Right atrium auricular region (tissue), 2 donors: ENCODE results near the gene NRG2. TPM values are rescaled to one million over a fixed set of nuclear protein-coding genes. Genes with fewer than 3 reads are reported as not detected.

Experiments
- DNase-seq: peaks from one replicate; pipeline ENCODE4 v3.0.0-alpha.2; 2019; ENCODE audit warnings: low spot score
- H3K27ac ChIP-seq, 2 donors: fragments of 200-600 bp; sonication (generic); 1 replicate in 1 of 2; 2 replicates in 1 of 2; pipeline ENCODE4 v1.5.1; 2016 to 2019
- H3K27me3 ChIP-seq, 2 donors: fragments of 200-600 bp; sonication (generic); one replicate each; pipeline versions ENCODE4 v1.5.1 to v1.6.0; 2017 to 2019
- H3K36me3 ChIP-seq: fragments of 200-600 bp; sonication (generic); one replicate; pipeline ENCODE4 v1.5.1; 2016
- H3K4me1 ChIP-seq, 2 donors: fragments of 200-600 bp; sonication (generic); one replicate each; pipeline versions ENCODE4 v1.5.1 to v1.6.0; 2017 to 2019
- H3K4me3 ChIP-seq, 2 donors: fragments of 200-600 bp; sonication (generic); 1 replicate in 1 of 2; 2 replicates in 1 of 2; pipeline ENCODE4 v1.5.1; 2017 to 2019; ENCODE audit warnings: mild to moderate bottlenecking in 1 of 2, moderate library complexity in 1 of 2
- H3K9me3 ChIP-seq, 2 donors: fragments of 200-600 bp; sonication (generic); one replicate each; pipeline ENCODE4 v1.5.1; 2019
- total RNA-seq, 2 donors: library from RNA; depleted of rRNA; stranded (reverse); fragments of >200 nt; gene quantifications; one replicate each; pipeline ENCODE4 v1.1.0, GENCODE V29; 2016
- TF ChIP-seq, protein P1 (sequence below), 2 donors: fragments of 200-600 bp; sonication (generic); IDR thresholded peaks; one replicate each; pipeline ENCODE4 v1.5.1; 2019; ENCODE audit warnings: antibody characterized with exemption in 2 of 2

NRG2 gene
- total RNA-seq, 2 donors from 2014 or later = 1.8 to 1.9 TPM

DNA sequence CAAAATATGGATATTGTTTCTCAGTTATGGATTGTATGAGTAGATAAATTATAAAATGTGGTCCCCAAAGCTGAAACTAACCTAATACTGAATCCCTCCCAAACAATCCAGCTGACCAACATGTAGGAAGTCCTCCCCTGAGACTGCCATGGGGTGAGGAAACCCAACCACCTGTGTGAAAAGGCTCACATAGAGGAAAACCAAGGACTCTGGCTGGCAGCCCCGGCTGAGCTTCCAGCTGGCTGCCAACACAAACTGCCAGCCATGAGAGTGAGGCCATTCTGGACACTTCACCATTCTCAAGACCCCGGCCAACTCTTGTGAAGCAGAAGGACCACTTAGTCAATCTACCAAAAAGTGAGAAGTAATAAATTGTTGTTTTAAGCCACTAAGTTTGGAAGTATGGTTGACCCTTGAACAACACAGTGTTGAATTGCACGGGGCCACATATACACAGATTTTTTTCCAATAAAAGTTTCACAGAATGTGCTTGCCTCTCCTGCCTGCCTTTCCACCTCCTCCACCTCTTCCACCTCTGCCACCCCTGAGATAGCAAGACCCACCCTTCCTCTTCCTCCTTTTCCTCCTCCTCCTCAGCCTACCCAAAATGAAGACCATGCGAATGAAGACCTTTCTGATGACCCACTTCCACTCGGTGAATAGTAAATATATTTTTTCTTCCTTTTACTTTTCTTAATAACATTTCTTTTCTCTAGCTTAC is 15.3 kb upstream of the NRG2 start:
- no peak overlapping the region for H3K4me3 ChIP-seq
- no peak for DNase-seq
- no peak overlapping the region for H3K27ac ChIP-seq
- no peaks in the 10 kb centered on the region for H3K4me1 ChIP-seq
- H3K9me3 ChIP-seq = no peaks in the 10 kb centered on the region
- TF ChIP-seq, protein P1, sequence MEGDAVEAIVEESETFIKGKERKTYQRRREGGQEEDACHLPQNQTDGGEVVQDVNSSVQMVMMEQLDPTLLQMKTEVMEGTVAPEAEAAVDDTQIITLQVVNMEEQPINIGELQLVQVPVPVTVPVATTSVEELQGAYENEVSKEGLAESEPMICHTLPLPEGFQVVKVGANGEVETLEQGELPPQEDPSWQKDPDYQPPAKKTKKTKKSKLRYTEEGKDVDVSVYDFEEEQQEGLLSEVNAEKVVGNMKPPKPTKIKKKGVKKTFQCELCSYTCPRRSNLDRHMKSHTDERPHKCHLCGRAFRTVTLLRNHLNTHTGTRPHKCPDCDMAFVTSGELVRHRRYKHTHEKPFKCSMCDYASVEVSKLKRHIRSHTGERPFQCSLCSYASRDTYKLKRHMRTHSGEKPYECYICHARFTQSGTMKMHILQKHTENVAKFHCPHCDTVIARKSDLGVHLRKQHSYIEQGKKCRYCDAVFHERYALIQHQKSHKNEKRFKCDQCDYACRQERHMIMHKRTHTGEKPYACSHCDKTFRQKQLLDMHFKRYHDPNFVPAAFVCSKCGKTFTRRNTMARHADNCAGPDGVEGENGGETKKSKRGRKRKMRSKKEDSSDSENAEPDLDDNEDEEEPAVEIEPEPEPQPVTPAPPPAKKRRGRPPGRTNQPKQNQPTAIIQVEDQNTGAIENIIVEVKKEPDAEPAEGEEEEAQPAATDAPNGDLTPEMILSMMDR (IDR thresholded peaks at IDR 0.05) = no peak
- no peaks in the 10 kb centered on the region for H3K36me3 ChIP-seq
- H3K27me3 ChIP-seq = no peaks in the 10 kb centered on the region

DNA sequence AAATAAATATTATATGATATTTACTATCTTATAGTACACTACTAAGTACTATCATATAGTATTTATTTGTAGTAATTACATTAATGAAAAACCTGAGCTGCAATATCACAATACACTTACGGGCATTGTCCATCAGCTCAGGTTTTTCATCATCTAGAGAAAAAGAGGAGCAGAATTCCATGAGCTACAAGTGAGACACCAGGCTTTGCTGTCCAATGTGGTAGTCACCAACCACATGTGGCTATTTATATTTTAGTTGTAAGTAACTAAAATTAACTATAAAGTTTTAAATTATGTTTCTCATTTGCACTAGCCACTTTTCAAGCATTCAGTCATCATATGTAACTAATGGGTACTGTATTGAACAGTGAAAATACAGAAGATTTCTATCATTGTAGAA is 13.8 kb upstream of the NRG2 start:
- Histone ChIP-seq H3K27ac (no peak overlapping the region), H3K4me3 (no peak overlapping the region), H3K9me3 (no peaks in the 10 kb centered on the region), H3K27me3 (no peaks in the 10 kb centered on the region), H3K4me1 (no peaks in the 10 kb centered on the region), H3K36me3 (no peaks in the 10 kb centered on the region)
- TF ChIP-seq, protein P1 (IDR thresholded peaks at IDR 0.05) = no peak
- DNase-seq = no peak

DNA sequence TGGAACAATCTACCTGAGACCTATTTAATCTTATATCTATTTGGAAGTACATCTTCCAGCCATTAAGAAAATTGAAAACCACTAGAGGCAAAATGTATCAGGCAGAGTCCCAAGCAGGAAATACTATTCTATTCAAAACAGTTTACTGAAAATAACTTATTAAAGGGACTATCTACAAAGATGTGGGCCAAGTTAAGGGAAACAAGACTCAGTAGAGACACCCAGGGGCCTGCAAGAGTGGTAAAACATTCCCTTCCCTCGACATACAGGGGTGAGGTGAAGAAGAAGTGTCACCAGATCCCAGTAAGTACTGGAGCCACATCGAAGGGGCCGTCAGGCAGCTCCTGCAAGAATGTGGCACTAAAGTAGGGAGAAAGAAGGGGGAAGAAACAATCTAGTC is 12.1 kb upstream of the NRG2 start:
- H3K4me3 ChIP-seq = no peak overlapping the region
- H3K4me1 ChIP-seq = no peaks in the 10 kb centered on the region
- no peaks in the 10 kb centered on the region for H3K27me3 ChIP-seq
- no peaks in the 10 kb centered on the region for H3K36me3 ChIP-seq
- TF ChIP-seq, protein P1 (IDR thresholded peaks at IDR 0.05) = no peak
- DNase-seq = no peak
- H3K27ac ChIP-seq = no peak overlapping the region
- H3K9me3 ChIP-seq = no peaks in the 10 kb centered on the region

DNA sequence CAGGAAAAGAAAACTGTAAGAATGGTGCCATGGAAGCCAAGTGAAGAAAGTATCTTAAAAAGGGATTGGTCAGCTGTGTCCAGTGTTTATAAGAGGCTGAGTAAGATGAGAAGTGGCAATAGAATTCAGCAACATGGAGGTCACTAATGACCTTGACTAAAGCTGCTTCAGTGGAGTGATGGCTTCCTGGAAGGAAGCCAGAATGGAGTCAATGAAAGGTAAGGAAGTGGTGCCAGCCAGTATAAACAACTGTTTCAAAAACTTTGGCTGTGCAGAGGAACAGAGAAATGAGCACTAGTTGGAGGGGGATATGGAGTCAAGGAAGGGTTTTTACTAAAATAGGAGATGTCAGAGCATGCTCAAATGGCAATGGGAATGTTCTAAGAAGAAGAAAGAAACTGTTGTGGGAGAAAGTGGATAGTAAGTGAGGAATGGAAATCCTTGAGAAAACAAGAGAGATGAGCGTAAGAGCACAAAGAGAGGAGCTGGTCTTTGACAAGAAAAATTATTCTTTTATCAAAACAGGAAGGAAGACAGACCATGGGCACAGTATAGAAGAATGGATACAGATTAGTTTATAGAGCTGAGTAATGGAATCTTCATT is 11.1 kb upstream of the NRG2 start:
- TF ChIP-seq, protein P1 (IDR thresholded peaks at IDR 0.05) = no peak
- Histone ChIP-seq H3K9me3 (no peaks in the 10 kb centered on the region), H3K27me3 (no peaks in the 10 kb centered on the region), H3K4me3 (no peak overlapping the region), H3K4me1 (no peaks in the 10 kb centered on the region), H3K27ac (no peak overlapping the region), H3K36me3 (no peaks in the 10 kb centered on the region)
- no peak for DNase-seq

DNA sequence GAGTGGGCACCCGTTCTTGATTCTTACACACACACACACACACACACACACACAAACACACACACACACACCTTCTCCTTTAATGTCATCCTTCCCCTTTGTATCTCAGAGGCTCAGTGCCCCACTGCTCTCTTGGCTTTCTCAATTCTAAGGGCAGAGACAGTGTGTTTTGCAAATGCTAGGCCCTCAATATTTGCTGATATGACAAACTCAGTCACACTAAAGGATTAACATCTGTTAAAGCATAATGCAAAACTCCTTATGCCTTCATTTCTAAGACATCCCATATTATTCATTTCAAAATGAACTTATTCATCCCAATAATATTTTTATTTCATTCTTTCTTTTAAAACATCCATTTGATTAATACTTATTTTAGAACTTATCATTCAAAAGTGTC is 8.9 kb upstream of the NRG2 start:
- Histone ChIP-seq H3K27me3 (no peaks in the 10 kb centered on the region), H3K36me3 (no peaks in the 10 kb centered on the region), H3K4me1 (no peaks in the 10 kb centered on the region), H3K27ac (no peak overlapping the region), H3K9me3 (no peaks in the 10 kb centered on the region), H3K4me3 (no peak overlapping the region)
- TF ChIP-seq, protein P1 (IDR thresholded peaks at IDR 0.05) = no peak
- DNase-seq = no peak
